A673 (cell line): ENCODE data around the gene ARFIP1.

Experiments used
- CTCF ChIP-seq: fragments of 300-800, 200-600 bp; sonication (generic); conservative IDR thresholded peaks from 2 replicates; pipeline ENCODE4 v1.5.1; 2017; ENCODE audit warnings: low read depth, mild to moderate bottlenecking, antibody characterized with exemption, low read length, moderate library complexity, mixed read lengths
- EZH2 ChIP-seq: fragments of 200-600 bp; sonication (generic); IDR thresholded peaks from 2 replicates; pipeline ENCODE4 v1.6.1; 2017; ENCODE audit warnings: borderline replicate concordance, low read depth, mild to moderate bottlenecking, mixed read lengths, antibody characterized with exemption, low read length; ENCODE audit not compliant: poor library complexity, severe bottlenecking

GRCh38 chr4:152817331-152817730, 37.6 kb downstream of the ARFIP1 start:
- no peak for TF ChIP-seq CTCF
- no peak for TF ChIP-seq EZH2
